GM20000 (cell line): Measurements from ENCODE around the gene ZCCHC14.
A peak's percentile ranks its signal among the peaks of the same experiment; 100 is the strongest.

Source experiments
- DNase-seq: peaks from one replicate; pipeline ENCODE4 v3.0.0; 2012; ENCODE audit warnings: low spot score
- CTCF ChIP-seq: IDR thresholded peaks from 2 replicates; pipeline ENCODE4 v1.5.1; 2012; ENCODE audit warnings: mild to moderate bottlenecking, control low read depth; ENCODE audit errors: extremely low read depth, missing control alignments

ZCCHC14 gene

DNA sequence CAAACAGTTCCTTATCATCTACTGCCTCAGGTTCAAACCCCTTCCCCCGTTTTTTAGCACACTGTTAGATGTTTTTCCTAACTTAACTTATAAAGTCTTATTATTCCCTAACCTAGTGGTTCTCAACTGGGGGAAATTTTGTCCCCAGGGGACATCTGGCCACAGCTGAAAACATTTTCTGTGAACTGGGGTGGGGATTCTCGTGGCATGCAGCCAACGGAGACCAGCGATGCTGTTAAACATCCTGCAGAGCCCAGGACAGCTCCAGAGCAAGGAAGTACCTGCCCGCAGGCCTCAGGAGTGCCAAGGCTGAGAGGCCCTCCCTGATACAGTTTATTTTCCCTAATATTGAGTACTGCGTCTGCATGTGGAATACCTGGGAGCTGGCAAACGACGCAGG, 24.3 kb downstream of the ZCCHC14 start:
- no peak for TF ChIP-seq CTCF
- no peak for DNase-seq

DNA sequence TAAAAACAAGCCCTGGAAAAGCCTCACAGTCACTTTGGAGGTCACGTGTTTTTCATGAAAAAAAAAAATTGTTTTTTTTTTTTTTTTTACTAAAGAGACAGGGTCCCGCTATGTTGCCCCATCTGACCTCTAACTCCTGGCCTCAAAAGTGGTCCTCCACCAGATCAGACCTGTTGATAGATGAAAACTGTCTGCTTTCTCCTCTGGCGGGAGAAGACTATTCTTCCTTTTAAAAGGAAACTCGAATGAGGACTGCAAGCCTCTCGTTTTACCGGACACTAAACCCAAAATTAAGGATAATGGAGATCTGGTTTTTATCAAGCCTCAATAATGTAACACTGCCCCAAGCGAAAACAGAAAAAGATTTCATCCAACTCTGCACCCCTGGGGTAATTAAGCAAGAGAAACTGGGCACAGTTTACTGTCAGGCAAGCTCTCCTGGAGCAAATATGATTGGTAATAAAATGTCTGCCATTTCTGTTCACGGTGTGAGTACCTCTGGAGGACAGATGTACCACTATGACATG, 25.8 kb downstream of the ZCCHC14 start:
- no peak for TF ChIP-seq CTCF
- DNase-seq: no peak

DNA sequence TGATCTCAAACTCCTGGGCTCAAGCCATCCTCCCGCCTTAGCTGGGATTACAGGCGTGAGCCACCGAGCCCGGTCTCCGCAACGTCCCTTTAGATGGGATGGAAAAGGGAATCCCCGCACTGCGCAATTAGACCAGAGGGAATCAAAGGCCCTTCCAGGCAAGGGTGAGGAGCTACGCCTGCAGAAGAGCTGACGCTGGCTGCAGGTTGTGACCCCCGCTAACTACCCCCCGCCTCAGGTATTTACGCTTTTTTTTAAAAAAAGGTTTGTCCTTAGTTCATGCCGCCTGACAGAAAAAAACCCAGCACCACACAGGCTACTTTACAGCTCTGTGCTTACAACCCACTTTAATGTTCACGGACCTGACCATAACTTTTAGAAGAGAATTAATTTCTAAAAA, 26.9 kb downstream of the ZCCHC14 start:
- DNase-seq: no peak
- TF ChIP-seq CTCF: no peak

GRCh38 chr16:87465306-87465705, 27.5 kb downstream of the ZCCHC14 start:
- TF ChIP-seq CTCF: no peak
- no peak for DNase-seq

DNA sequence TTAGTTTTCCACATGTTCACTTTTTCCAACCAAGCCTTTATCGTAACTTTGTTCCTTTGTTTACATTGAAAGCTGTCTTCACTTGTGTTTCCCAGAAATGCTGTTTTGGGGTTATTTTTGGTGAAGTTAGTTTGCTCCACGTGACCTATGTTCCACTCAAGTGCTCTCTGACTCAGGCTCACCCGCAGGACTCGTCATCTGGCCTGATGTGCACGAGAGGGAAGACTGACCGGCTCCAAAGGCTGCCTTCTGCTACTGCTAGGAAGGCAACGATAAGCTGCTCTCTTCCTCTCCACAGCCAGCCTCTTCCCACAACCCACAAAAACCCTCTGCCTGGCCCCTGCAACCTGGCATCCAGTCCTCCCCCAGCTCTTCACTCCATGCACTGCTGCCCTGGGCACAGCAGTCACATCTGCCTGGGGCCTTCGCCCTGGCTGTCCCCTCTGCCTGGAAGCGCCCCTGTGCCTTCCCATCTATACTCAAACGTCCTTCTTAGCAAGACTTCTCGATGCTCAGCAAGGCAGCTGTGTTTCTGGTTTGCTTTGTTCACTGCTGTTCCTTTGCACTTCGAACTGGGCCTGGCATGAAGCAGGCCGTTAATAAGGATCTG, 28.0 kb downstream of the ZCCHC14 start:
- peak; percentile 49 for DNase-seq
- TF ChIP-seq CTCF: no peak

DNA sequence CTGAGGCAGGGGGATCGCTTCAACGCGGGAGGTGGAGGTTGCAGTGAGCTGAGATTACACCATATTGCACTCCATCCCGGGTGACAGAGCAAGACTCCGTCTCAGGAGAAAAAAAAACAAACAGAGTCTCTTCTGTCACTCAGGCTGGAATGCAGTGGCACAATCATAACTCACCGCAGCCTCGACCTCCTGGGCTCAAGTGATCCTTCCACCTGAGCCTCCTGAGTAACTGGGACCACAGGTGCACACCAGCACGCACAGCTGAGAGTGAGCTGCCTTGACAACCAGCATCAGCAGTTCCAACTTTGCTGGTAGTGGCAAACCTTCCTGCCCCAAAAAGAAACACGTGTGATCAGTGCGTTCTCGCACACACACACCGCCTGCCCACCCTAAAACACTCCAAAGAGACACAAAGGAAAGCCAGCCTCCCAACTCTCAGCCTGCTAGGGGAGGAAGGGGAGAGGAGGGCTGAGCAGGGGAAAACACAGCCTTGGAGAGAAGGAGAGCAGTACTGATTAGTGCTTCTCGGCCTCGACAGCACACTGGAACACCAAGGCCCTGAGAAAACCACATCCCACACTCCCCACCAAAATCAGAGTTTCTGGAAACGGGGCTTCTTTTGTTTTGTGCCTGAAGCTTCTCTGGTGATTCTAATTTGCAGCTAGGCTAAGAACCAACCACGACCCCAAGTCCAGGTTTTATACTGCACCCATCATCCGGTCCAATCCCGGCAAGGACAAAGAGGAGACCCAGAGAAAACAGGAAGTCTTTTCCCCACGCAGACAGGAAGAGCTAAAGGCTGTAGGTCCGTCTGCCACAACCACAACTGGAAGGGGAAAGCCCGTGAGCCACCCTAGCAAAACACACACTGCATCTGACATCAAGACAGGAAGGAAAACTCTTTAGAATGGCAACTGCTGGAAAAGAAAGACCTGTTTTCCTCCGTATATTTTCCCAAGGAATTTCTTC, 28.8 kb downstream of the ZCCHC14 start:
- DNase-seq: peak; percentile 69
- no peak for TF ChIP-seq CTCF

DNA sequence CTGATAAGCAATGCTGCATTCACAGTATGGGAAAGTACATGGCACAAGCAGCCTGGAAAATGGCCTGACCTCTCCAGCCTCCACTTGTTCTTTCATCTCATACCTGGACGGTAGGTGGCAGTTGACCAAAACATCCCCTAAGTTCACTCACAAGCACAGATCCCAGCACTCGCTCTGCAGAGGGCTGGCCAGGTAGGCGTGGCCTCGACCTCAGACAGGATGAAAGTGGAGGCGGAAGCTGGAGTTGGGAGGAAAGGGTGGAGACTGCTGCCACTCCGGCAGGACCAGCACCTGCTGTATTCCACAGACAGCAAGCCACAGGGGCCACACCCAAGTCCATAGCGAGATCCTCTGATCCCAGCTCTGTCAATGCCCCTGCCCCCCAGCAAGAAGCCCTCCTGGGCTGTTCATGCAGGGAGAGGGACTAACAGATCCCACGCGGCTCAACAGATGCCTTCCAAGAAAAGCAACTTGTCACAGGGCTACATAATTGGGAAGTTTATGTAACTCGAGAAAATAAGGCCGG, 31.3 kb downstream of the ZCCHC14 start:
- peak; percentile 74 for DNase-seq
- peak; percentile 28 for TF ChIP-seq CTCF
